Upper lobe of right lung (tissue), 1 donor: ENCODE results near the gene WNT7A. TPM values are rescaled to one million over a fixed set of nuclear protein-coding genes. Genes with fewer than 3 reads are reported as not detected.
"Not testable (repeated sequence)": the region's sequence is repeated elsewhere in the genome, so short reads cannot be mapped to it uniquely, and the experiment has no call there.

ENCODE experiments used
- ATAC-seq: fragments of 200-7000 bp; cut with Tn5 transposase; one replicate; pipeline ENCODE4 v1.9.1; 2020; ENCODE audit warnings: mild to moderate bottlenecking, moderate library complexity
- DNase-seq: peaks from one replicate; pipeline ENCODE4 v3.0.0-alpha.2; 2020
- H3K27ac ChIP-seq: fragments of 200-600 bp; one replicate; pipeline ENCODE4 v1.8.0; 2022
- H3K27me3 ChIP-seq: fragments of 200-600 bp; one replicate; pipeline ENCODE4 v1.8.0; 2022; ENCODE audit warnings: mild to moderate bottlenecking
- H3K36me3 ChIP-seq: fragments of 200-600 bp; one replicate; pipeline ENCODE4 v1.8.0; 2022
- H3K4me1 ChIP-seq: fragments of 200-600 bp; one replicate; pipeline ENCODE4 v1.8.0; 2022
- H3K4me3 ChIP-seq: fragments of 200-600 bp; one replicate; pipeline ENCODE4 v1.8.0; 2022; ENCODE audit warnings: mild to moderate bottlenecking
- H3K9me3 ChIP-seq: fragments of 200-600 bp; one replicate; pipeline ENCODE4 v1.8.0; 2022
- CTCF ChIP-seq: fragments of 200-600 bp; IDR thresholded peaks from one replicate; pipeline ENCODE4 v1.8.0; 2022; ENCODE audit warnings: antibody characterized with exemption
- intact Hi-C: fragments of 100-400 bp; cut with DNase I; formaldehyde crosslinking; loops from one replicate; pipeline ENCODE4 v1.11.0; 2022
- long read RNA-seq: library from polyadenylated mRNA; unstranded; transcript quantifications from one replicate; pipeline ENCODE4 v2.0.0, GENCODE V29; 2021
- total RNA-seq: library from RNA; stranded (reverse); fragmentation: NEBNext Ultra II Directional; extraction: Animal tissue kit (Norgen Biotek cat#: 25700); gene quantifications from one replicate; pipeline ENCODE4 v1.2.1, GENCODE V29; 2021
- donor health status: DM: no; HTN: yes; CAD: no; lungs with severe emphysema.

The WNT7A gene
- total RNA-seq, result 6.6 TPM
- long read RNA-seq, full-length matches to known transcripts, result 13 of 15 reads
- long read RNA-seq, partial matches to known transcripts, result 2 of 15 reads
- long read RNA-seq, other reads (novel, unspliced or antisense), result 0 of 15 reads

GRCh38 chr3:13879946-13880810 is at the start of gene WNT7A:
Gene WNT7A, minus strand, starts transcription at chr3:13880071. Its CDS starts 255 bp downstream, at chr3:13879816.
- Histone ChIP-seq H3K9me3 (no peaks in the 10 kb centered on the region), H3K4me3 (peak within 1 kb of the TSS; percentile 36), H3K36me3 (no peaks in the 10 kb centered on the region), H3K4me1 (peaks cover 20% of the 10 kb centered on the region), H3K27ac (no peak within 1 kb of the TSS), H3K27me3 (peaks cover 71% of the 10 kb centered on the region)
- peak; percentile 58 for TF ChIP-seq CTCF
- ATAC-seq, result peak; percentile 73
- DNase-seq, result peak; percentile 71
- intact Hi-C loops, result loop anchor here (5.0 kb wide), 1 partner anchor 223 kb away; no protein-coding TSS in a partner anchor

GRCh38 chr3:13928741-13929140 is 48.9 kb upstream of the WNT7A start:
- ATAC-seq, H3K36me3 ChIP-seq, H3K27me3 ChIP-seq, intact Hi-C loops, H3K4me3 ChIP-seq, H3K9me3 ChIP-seq, DNase-seq, H3K27ac ChIP-seq, H3K4me1 ChIP-seq: not testable (repeated sequence)

- no peaks in the 10 kb centered on the region for H3K4me1 ChIP-seq
- no peak for TF ChIP-seq CTCF
- no peaks in the 10 kb centered on the region for H3K36me3 ChIP-seq
- H3K27ac ChIP-seq, result no peak overlapping the region
- peaks cover 1% of the 10 kb centered on the region for H3K27me3 ChIP-seq
- DNase-seq (no peak), ATAC-seq (no peak)
- no peaks in the 10 kb centered on the region for H3K9me3 ChIP-seq
- no peak overlapping the region for H3K4me3 ChIP-seq
- intact Hi-C loops, result no loop called here
Measured at GRCh38 chr3:13927295-13927694, 47.4 kb upstream of the WNT7A start.

GRCh38 chr3:13916375-13916774 is 36.5 kb upstream of the WNT7A start:
- peaks cover 12% of the 10 kb centered on the region for H3K9me3 ChIP-seq
- no peak for TF ChIP-seq CTCF
- ATAC-seq (no peak), DNase-seq (no peak)
- H3K27me3 ChIP-seq, result no peaks in the 10 kb centered on the region
- no peak overlapping the region for H3K4me3 ChIP-seq
- H3K27ac ChIP-seq, result no peak overlapping the region
- no peaks in the 10 kb centered on the region for H3K4me1 ChIP-seq
- H3K36me3 ChIP-seq, result no peaks in the 10 kb centered on the region
- intact Hi-C loops, result no loop called here

GRCh38 chr3:13902648-13903238 is 22.9 kb upstream of the WNT7A start:
- TF ChIP-seq CTCF, result no peak
- no peaks in the 10 kb centered on the region for H3K36me3 ChIP-seq
- no peaks in the 10 kb centered on the region for H3K27me3 ChIP-seq
- DNase-seq (no peak), ATAC-seq (no peak)
- H3K27ac ChIP-seq, result no peak overlapping the region
- intact Hi-C loops, result no loop called here
- no peaks in the 10 kb centered on the region for H3K4me1 ChIP-seq
- peaks cover 45% of the 10 kb centered on the region for H3K9me3 ChIP-seq
- no peak overlapping the region for H3K4me3 ChIP-seq
